ENCODE measurements around the gene DNM3.
"Not testable (repeated sequence)": the region's sequence is repeated elsewhere in the genome, so short reads cannot be mapped to it uniquely, and the experiment has no call there.

The DNM3 gene

GRCh38 chr1:171985639-171986038 lies 144.3 kb downstream of the DNM3 start:
- no peak for DNase-seq

- DNase-seq: no peak
These were observed 147.1 kb downstream of the DNM3 start for GRCh38 chr1:171988243-171988885.

DNA sequence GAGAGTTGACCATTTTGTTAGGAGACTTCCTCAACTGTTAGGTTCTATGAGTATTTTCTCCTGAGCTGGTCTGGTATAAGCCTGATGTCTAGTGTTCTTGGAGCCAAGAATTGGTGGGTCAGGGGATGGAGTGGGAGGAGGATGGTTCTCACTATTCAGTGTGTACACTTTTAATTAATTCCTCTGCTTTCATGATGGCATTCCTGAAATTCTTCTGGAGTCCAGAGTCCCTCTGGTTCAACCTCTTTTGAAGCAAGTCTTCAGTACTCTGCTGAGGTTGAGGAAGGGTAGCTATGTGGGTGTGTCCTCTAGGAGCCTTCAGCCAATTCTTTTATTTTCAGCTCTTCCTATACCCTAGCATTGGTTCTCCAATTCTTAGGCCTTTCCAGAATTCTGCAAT lies 149.1 kb downstream of the DNM3 start:
- DNase-seq: no peak

GRCh38 chr1:171994293-171994692 lies 153.0 kb downstream of the DNM3 start:
- DNase-seq: no peak

DNA sequence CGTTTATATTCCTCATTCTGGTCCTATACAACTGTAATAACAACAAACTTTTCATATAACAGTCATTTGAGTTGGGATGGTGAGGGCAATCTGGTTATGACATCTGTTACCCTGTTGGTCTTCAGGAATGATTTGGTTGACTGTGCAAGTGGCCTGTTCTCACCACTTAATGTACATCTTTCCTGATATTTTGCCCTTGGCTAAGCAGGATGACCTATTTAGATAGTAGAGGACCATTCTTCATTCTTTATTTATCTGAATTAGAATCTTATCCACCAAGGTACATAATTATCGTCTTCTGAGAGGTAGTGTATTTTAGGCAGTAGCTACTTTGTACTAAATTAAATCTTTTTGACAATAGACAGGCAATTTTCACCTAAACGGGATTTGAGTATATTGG lies 154.3 kb downstream of the DNM3 start:
- no peak for DNase-seq

GRCh38 chr1:171997936-171998335 lies 156.6 kb downstream of the DNM3 start:
- DNase-seq: no peak

DNA sequence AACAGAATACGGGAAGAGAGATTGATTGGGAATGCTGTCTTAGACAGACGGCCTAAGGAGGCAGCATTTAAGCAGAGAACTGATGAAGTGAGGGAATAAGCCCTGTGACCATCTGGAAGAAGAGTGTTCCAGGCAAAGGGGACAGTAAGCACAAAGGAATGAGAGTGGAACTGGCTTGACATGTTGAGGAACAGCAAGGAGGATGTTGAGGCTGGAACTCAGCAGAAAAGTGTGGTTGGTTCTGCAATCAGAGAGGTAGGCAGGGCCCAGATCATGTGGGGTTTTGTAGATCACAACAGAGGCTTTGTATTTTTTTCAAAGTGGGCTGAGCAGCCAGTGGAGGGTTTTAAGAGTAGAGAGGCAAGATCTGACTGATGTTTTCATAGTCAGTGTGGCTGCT lies 157.4 kb downstream of the DNM3 start:
- DNase-seq: no peak

DNA sequence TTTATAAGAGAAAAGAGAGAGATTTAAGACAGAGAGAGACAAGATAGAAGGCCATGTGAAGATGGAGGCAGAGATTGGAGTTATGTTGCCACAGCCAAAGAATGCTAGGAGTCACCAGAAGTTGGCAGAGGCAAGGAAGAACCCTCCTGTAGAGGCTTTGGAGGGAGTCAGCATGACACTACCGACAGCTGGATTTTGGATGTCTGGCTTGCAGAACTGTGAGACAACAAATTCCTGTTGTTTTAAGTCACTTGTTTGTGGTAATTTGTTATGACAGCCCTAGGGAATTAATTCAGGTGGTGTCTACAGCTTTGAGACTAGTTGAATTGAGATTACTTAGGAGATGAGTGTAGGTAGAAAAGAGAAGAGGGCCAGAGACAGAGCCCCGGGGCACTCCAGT lies 158.5 kb downstream of the DNM3 start:
- no peak for DNase-seq

DNA sequence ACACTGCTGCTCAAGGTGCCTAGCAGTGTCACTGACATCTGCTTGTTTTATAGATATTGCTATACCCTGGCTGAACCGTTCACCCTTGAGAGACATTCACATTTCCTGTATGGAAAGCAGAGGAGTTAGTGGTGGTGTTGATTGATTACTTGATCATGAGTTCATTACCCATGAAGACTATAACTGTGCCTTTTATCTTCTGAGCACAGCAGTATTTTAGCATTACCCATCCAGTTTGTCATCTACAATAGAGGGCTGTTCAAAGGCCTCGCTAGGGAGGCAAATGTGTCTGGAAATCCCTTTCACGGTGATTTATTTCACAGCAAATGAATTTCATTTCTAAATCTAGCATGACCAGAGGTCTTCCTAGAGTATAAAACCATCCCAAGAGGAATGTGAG lies 160.0 kb downstream of the DNM3 start:
- DNase-seq: no peak

DNA sequence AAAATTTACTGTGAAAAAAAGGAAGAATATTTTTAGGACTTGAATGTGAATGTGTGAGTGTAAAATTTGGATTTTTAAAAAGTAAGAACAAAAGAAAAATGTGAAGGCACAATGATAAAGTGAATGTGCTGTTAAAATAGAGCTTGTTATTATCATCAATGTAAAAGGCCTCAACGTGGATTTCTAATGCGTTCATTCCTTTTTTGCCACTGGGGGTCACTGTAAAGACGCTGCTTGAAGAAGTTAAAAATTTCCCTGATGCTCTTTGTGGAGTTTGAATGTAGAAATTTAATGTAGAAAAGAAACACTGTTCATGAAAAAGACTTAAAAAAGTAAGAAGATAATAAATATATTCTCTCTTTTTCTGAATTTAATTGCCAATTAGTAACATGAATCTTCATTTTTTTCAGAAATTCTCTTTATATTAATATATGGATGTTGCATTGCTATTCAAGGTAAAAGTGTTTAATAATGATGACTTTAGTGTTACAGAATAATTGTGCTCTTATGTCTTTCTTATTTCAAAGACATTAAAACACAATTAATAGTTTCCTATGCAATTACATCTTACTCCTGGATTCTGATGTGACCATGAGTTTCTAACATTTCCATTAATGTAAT lies 161.5 kb downstream of the DNM3 start:
- no peak for DNase-seq

DNA sequence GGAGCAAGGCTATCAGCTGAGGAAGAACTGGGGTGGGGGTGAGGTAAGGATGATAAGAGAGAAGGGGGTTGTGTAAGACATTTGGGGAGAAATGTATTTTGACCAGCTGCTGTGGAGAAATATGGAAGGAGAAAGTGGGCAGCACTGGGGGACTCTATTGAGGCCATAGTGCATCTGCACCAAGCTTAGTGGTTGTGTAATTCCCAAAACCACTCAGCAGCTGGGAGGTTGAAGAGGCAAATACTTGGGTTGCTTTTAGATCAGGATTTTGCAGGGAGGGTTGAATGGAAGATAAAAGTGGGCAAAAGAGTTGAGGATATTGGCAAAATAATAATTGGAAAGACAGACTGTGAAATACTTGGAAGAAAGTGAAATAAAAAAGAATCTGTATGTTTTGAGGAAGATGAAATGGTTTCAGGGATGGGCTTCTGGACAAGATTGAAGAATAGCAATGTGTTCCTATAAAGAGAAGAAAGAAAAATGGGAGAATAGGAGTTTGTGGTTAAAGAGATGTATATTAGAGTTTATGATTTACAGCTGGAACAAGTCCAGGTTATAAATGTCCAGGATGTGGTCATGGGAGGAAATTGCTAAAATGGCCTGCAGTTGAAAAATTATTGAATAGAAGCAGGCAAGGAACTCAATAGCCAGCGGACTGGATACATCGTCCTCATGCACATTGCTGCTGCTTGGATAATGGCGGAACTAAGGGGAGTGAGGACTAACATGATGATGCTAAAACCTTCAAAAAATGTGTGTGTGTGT lies 162.7 kb downstream of the DNM3 start:
- DNase-seq: no peak

- no peak for DNase-seq
These were observed 163.4 kb downstream of the DNM3 start for GRCh38 chr1:172004671-172005070.

DNA sequence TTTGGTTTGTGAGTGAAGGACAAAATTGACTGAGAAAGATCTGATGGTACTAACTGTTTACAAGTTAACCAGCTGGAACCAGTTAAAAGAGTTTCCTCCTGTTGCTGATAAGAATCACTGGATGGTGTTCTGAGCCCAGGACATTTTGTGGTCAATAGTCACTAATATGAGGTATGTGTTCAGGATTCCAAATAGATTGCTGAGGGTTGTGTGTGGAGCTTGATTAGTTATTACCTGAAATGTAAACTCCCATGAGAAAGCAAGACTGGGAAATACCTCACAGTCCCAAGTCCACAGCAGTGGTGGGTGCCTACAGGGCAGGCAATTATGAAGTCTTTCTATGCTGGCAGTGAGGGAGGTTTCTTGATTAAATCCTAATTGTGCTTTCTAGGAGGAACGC lies 164.6 kb downstream of the DNM3 start:
- DNase-seq: no peak

- no peak for DNase-seq
These were observed 165.4 kb downstream of the DNM3 start for GRCh38 chr1:172006660-172007059.

- DNase-seq: no peak
These were observed 177.5 kb downstream of the DNM3 start for GRCh38 chr1:172018727-172019311.

DNA sequence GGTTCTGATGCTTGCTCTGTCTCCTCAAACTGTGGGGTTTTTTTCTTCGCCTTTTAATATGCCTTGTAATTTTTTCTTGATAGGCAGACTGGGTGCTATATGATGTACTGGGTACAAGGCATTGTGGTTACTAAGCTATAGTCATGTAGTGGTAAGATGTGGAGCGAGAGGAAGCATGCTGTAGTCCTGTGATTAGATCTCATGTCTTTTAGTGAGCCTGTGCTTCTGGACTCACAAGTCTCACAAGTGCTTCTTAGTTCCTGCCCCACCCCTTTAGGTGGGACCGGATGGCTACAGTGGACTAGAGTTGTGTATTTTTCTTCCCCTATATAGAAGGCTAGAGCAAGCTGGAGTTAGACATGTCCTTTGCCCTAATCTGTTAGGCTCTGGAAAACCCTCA lies 178.7 kb downstream of the DNM3 start:
- DNase-seq: no peak

- no peak for DNase-seq
These were observed 183.2 kb downstream of the DNM3 start for GRCh38 chr1:172024516-172024915.

- DNase-seq: not testable (repeated sequence)
These were observed 183.8 kb downstream of the DNM3 start for GRCh38 chr1:172024944-172025738.

DNA sequence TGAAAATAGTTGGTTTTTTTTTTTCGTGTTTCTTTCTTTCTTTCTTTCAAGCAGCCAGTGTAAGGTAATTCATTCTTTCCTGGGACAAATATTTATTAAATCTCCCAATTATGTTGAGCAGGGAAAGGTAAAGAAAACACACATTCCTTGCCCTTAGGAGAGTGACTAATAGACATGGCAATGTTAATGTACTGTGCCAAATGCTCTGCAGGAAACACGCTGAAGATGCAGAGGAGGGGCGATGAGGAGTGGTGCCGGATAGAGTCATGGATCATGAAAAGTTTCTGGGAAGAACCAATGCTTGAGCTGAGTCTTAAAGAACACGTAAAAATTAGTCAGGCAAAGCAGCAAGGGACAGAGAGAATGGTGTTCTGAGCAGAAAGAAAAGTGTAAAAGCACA lies 199.2 kb downstream of the DNM3 start:
- DNase-seq: no peak

DNA sequence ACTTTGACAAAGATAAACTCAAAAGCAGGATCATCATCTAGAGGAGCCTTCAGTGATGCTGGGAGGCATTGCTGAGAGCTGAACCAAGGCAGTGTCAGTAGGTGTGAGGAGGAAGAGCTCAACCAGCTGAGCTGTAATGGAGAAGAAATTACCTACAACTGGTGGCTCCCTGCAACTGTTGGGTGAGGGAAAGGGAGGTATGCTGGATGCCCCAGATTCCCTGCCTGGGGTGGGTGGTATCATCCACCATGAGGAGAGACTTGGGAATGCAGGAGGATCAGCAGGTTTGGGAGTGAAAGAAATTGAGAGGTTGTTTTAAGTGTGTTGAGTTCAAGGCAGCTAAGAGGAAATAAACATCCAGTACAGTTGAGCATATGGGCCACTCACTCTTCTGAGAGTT lies 199.8 kb downstream of the DNM3 start:
- DNase-seq: no peak

GRCh38 chr1:172041742-172042141 lies 200.4 kb downstream of the DNM3 start:
- no peak for DNase-seq

DNA sequence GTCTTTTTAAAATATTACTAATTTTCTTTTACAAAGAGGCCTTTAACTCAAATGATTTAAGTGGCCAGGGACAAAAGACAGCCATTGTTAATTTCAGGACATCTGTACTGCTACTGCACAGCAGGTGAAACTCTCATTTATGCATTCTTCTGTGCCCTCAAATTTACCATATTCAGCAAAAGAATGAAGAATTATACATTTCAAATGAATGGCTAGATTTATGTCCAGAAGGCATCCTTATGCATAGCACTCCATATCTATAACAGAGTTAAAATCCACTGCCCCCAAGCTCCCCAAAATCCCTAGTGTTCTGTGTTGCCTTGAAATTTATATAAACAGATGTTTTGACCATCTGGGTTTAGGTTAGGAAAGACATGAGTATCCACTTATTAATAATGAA lies 202.6 kb downstream of the DNM3 start:
- no peak for DNase-seq

GRCh38 chr1:172051898-172052297 lies 210.6 kb downstream of the DNM3 start:
- DNase-seq: no peak

All from NCI-H1930 (cell line).